Natural killer cell (primary cell): ENCODE measurements around the gene EXD2. TPM values are rescaled to one million over a fixed set of nuclear protein-coding genes. Genes with fewer than 3 reads are reported as not detected.
"Not testable (repeated sequence)": the region's sequence is repeated elsewhere in the genome, so short reads cannot be mapped to it uniquely, and the experiment has no call there.

Experiments
- ATAC-seq, 3 donors: fragments of 150-1000 bp in 2 of 3; fragments of 200-7000 bp in 1 of 3; cut with Tn5 transposase; 1 replicate in 1 of 3; 2 replicates in 2 of 3; pipeline ENCODE4 v1.10.0; 2021; ENCODE audit warnings: mild to moderate bottlenecking in 2 of 3, moderate library complexity in 2 of 3
- DNase-seq, 2 donors: peaks; one replicate each; pipeline versions ENCODE4 v3.0.0 to v3.0.0-alpha.2; 2013 to 2021; ENCODE audit warnings: mixed read lengths in 1 of 2
- H3K27ac ChIP-seq: one replicate; pipeline ENCODE4 v1.5.1; 2013; ENCODE audit warnings: mild to moderate bottlenecking, low read length
- H3K27me3 ChIP-seq: one replicate; pipeline ENCODE4 v1.6.1; 2013; ENCODE audit warnings: low read length; ENCODE audit not compliant: control insufficient read depth, insufficient read depth
- H3K36me3 ChIP-seq: one replicate; pipeline ENCODE4 v1.6.1; 2013; ENCODE audit warnings: low read length; ENCODE audit not compliant: control insufficient read depth, insufficient read depth
- H3K4me1 ChIP-seq: one replicate; pipeline ENCODE4 v1.6.1; 2013; ENCODE audit warnings: low read length; ENCODE audit not compliant: control insufficient read depth, insufficient read depth
- H3K4me3 ChIP-seq: one replicate; pipeline ENCODE4 v1.5.1; 2013; ENCODE audit warnings: low read length
- H3K9me3 ChIP-seq: one replicate; pipeline ENCODE4 v1.6.1; 2013; ENCODE audit warnings: low read length; ENCODE audit not compliant: control insufficient read depth, insufficient read depth
- H3K27ac Mint-ChIP-seq, 2 donors: one replicate each; pipeline ENCODE4 v1.8.0; 2022; ENCODE audit warnings: mild to moderate bottlenecking in 2 of 2, mixed read lengths in 2 of 2, moderate library complexity in 1 of 2
- H3K27me3 Mint-ChIP-seq, 2 donors: one replicate each; pipeline ENCODE4 v1.8.0; 2022; ENCODE audit warnings: low read depth in 2 of 2, mixed read lengths in 2 of 2
- H3K36me3 Mint-ChIP-seq: one replicate; pipeline ENCODE4 v1.8.0; 2022; ENCODE audit warnings: mixed read lengths
- H3K4me1 Mint-ChIP-seq, 2 donors: one replicate each; pipeline ENCODE4 v1.8.0; 2022; ENCODE audit warnings: mixed read lengths in 2 of 2
- H3K4me3 Mint-ChIP-seq: one replicate; pipeline ENCODE4 v1.8.0; 2022; ENCODE audit warnings: mild to moderate bottlenecking, moderate library complexity, mixed read lengths
- H3K9me3 Mint-ChIP-seq, 2 donors: one replicate each; pipeline ENCODE4 v1.8.0; 2022; ENCODE audit warnings: mixed read lengths in 2 of 2
- WGBS: methylation state at CpG from one replicate; pipeline ENCODE4 v1.1.7; 2013; ENCODE audit warnings: missing lambda C conversion rate; ENCODE audit not compliant: insufficient coverage; 5-methylcytosine and 5-hydroxymethylcytosine counted together
- intact Hi-C: fragments of 100-400 bp; cut with micrococcal nuclease; formaldehyde crosslinking; loops from one replicate; pipeline ENCODE4 v1.14.2; 2022
- total RNA-seq, 4 donors: library from RNA; stranded (reverse); fragments of 120-200 nt in 1 of 4; gene quantifications; one replicate each; pipeline versions ENCODE4 v1.2.3 to v1.2.4, GENCODE V29; 2013 to 2022
- TF ChIP-seq, protein P1 (sequence below): fragments of 200-600 bp; IDR thresholded peaks from one replicate; pipeline ENCODE4 v1.8.0; 2022; ENCODE audit warnings: antibody characterized with exemption

The EXD2 gene
- total RNA-seq, 3 donors from 2014 or later (not counting 1 experiment from before 2014, with no cell fraction given), result 2.0 to 4.9 (median 2.9) TPM

DNA sequence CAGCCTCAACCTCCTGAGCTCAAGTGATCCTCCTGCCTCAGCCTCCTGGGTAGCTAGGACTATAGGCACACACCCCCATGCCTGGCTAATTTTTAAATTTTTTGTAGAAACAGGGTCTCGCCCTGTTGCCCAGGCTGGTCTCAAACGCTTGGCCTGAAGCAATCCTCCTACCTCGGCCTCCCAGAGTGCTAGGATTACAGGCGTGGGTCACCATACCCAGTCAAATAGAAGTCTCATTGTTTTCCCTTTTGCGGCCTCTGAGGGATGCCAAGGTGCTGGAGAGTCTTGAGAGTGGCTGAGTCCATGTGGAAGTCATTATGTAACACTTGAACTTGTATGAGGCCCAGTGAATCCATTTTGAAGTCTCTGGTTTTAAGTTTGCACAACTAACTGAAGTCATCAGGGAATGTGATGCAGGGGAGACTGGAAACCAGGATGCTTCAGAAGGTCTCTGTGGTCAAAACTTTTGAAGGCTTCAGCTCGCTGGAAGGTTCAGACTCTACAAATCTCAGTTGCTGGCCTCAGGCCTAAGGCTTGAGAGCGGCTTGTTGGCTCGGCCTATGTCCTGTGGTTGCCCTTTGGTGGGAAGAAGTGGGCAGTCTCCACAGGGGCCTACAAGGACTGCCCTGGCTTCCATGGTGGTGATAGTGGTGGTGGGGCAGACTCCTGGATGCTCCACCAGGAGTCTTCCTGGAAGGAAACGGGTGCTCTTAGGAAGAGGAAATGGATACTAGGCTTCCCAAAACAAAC is 97.8 kb downstream of the EXD2 start:
- ATAC-seq (no peak), DNase-seq (no peak)
- Histone ChIP-seq H3K27me3 (no peaks in the 10 kb centered on the region), H3K27ac (no peak overlapping the region), H3K36me3 (no peaks in the 10 kb centered on the region), H3K4me1 (no peaks in the 10 kb centered on the region), H3K4me3 (no peak overlapping the region), H3K9me3 (no peaks in the 10 kb centered on the region)
- no peak overlapping the region for H3K4me3 Mint-ChIP-seq
- peaks cover 0 to 4% of the 10 kb centered on the region in 2 donors for H3K27me3 Mint-ChIP-seq
- no peak overlapping the region for H3K27ac Mint-ChIP-seq
- H3K36me3 Mint-ChIP-seq, result no peaks in the 10 kb centered on the region
- WGBS, result 88% methylated on average over 9 of the region's 9 CpGs
- no peaks in the 10 kb centered on the region for H3K4me1 Mint-ChIP-seq
- intact Hi-C loops, result no loop called here
- TF ChIP-seq, protein P1, sequence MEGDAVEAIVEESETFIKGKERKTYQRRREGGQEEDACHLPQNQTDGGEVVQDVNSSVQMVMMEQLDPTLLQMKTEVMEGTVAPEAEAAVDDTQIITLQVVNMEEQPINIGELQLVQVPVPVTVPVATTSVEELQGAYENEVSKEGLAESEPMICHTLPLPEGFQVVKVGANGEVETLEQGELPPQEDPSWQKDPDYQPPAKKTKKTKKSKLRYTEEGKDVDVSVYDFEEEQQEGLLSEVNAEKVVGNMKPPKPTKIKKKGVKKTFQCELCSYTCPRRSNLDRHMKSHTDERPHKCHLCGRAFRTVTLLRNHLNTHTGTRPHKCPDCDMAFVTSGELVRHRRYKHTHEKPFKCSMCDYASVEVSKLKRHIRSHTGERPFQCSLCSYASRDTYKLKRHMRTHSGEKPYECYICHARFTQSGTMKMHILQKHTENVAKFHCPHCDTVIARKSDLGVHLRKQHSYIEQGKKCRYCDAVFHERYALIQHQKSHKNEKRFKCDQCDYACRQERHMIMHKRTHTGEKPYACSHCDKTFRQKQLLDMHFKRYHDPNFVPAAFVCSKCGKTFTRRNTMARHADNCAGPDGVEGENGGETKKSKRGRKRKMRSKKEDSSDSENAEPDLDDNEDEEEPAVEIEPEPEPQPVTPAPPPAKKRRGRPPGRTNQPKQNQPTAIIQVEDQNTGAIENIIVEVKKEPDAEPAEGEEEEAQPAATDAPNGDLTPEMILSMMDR, result no peak
- no peaks in the 10 kb centered on the region for H3K9me3 Mint-ChIP-seq

GRCh38 chr14:69289811-69290520 is 98.7 kb downstream of the EXD2 start:
- Mint-ChIP-seq H3K27ac (no peak overlapping the region), H3K4me3 (no peak overlapping the region), H3K27me3 (peaks cover 0 to 4% of the 10 kb centered on the region in 2 donors), H3K36me3 (no peaks in the 10 kb centered on the region), H3K9me3 (no peaks in the 10 kb centered on the region), H3K4me1 (no peaks in the 10 kb centered on the region)
- ATAC-seq, result no peak
- Histone ChIP-seq H3K9me3 (no peaks in the 10 kb centered on the region), H3K4me1 (no peaks in the 10 kb centered on the region), H3K27ac (no peak overlapping the region), H3K36me3 (no peaks in the 10 kb centered on the region), H3K4me3 (no peak overlapping the region), H3K27me3 (no peaks in the 10 kb centered on the region)
- no peak for DNase-seq
- WGBS, result 91% methylated on average over 13 of the region's 13 CpGs
- intact Hi-C loops, result no loop called here
- TF ChIP-seq, protein P1, result no peak

- H3K36me3 ChIP-seq, H3K9me3 ChIP-seq, intact Hi-C loops, H3K27me3 Mint-ChIP-seq, H3K9me3 Mint-ChIP-seq, H3K4me3 Mint-ChIP-seq, H3K36me3 Mint-ChIP-seq, DNase-seq, H3K27ac ChIP-seq, H3K4me1 ChIP-seq, H3K27me3 ChIP-seq, H3K27ac Mint-ChIP-seq, H3K4me1 Mint-ChIP-seq, ATAC-seq, H3K4me3 ChIP-seq: not testable (repeated sequence)
- 87% methylated on average over 7 of the region's 7 CpGs for WGBS
Measured at GRCh38 chr14:69290881-69291280, 99.6 kb downstream of the EXD2 start.

DNA sequence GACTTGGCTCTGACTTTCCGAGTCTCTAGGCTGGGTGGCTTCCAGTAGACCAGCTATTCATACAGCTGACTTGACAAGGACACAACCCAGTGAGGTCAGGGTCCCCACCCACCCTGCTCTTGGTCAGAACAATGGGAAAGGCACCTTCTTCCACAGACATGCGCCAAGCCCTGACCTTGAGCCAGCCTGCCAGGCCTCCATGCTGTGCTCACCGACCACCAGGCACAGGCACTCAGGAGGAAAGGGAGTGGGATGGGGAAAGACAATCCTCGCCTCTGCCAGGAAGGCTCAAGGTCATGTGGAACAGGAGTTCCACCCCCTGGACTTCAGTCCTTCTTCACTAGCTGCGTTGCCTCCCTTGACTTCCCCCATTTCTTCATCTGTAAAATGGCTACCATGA is 100.1 kb downstream of the EXD2 start:
- no peak overlapping the region for H3K4me3 ChIP-seq
- H3K4me1 Mint-ChIP-seq, result no peaks in the 10 kb centered on the region
- no peak overlapping the region for H3K27ac ChIP-seq
- H3K4me3 Mint-ChIP-seq, result no peak overlapping the region
- DNase-seq (no peak), ATAC-seq (no peak)
- intact Hi-C loops, result no loop called here
- H3K9me3 Mint-ChIP-seq, result no peaks in the 10 kb centered on the region
- H3K4me1 ChIP-seq, result no peaks in the 10 kb centered on the region
- H3K36me3 Mint-ChIP-seq, result no peaks in the 10 kb centered on the region
- H3K9me3 ChIP-seq, result no peaks in the 10 kb centered on the region
- no peaks in the 10 kb centered on the region for H3K27me3 ChIP-seq
- H3K27ac Mint-ChIP-seq, result no peak overlapping the region
- H3K36me3 ChIP-seq, result no peaks in the 10 kb centered on the region
- H3K27me3 Mint-ChIP-seq, result no peaks in the 10 kb centered on the region
- WGBS, result 82% methylated on average over 5 of the region's 5 CpGs
- TF ChIP-seq, protein P1, result no peak
